Activated gamma-delta T cell treated with Interleukin-2 at 50 U/mL for 16 hours (primary cell): Measurements from ENCODE around the gene CD7.

Source experiments
- DNase-seq: peaks from one replicate; pipeline ENCODE4 v3.0.0-alpha.2; 2020

Gene CD7

DNA sequence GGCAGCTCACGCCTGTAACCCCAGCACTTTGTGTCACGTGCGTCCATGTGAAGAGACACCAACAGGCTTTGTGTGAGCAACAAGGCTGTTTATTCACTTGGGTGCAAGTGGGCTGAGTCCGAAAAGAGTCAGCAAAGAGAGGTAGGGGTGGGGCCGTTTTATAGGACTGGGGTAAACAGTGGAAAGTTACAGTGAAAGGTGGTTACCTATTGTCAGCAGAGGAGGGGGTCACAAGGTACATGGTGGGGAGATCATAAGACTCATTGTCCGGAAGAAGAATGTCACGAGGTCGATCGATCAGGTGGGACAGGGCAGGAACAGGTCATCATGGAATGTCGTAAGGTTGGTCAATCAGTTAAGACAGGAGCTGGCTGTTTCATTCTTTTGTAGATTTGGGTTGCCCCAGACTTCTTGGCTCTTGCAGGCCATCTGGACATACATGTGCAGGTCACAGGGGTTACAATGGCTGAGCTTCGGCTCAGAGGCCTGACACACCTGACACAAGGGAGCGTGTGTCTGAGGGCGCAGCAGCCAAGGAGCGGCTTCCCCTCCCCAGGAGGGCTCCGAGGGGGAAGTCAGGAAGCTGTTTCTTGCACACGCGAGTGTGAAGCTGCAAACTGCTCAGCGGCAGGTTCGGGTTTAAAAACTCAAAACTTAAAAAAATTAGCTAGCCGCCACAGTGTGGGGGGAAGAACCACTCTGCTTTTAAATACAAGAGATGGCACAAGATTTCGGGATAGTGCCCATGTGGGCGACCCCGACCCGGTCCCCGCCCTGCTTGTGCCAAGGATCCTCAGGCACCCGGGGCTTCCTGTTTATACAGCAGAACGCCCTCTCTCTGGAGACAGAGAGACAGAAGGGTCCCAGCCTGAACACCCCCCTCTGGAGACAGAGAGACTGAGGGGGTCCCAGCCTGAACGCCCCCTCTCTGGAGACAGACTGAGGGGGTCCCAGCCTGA, 29.2 kb upstream of the CD7 start:
- no peak for DNase-seq

DNA sequence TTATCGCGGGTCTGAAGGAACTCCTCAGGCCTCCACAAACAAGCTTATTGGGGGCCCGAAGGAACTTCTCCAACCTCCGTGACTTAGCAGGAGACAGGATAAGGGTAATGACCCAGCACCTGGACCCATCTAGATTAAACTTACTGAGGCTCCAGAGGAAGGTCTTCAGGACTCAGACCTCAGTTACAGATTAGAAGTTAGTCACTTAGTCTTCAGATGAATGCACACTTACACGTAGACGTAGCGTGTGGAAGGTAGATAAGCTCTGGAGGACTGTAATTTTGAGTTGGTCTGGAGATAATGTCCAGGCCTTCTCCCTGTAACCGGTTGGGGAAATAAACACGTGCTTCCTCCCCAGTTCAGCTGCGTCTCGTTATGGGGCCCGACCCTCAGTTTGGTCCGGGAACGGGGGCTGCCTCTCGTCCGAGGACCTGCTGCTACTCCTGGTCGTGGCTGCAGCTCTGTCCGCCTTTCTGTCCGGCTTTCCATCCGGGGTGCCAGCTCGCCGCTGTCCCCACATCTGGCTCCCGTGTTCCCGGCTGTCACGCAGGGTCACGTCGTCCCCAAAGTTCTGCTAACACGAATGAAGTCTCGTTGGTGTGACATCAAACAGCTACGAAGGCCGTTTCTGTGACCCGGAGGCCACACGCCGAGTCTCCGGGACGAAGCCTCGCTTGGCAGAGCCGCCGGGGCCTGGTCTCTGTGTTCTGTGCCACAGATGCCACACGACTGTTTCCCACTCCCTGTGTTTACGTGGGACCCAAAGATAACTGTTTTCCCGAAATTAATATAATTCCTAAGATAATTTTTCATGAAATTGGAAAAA, 28.0 kb upstream of the CD7 start:
- no peak for DNase-seq

DNA sequence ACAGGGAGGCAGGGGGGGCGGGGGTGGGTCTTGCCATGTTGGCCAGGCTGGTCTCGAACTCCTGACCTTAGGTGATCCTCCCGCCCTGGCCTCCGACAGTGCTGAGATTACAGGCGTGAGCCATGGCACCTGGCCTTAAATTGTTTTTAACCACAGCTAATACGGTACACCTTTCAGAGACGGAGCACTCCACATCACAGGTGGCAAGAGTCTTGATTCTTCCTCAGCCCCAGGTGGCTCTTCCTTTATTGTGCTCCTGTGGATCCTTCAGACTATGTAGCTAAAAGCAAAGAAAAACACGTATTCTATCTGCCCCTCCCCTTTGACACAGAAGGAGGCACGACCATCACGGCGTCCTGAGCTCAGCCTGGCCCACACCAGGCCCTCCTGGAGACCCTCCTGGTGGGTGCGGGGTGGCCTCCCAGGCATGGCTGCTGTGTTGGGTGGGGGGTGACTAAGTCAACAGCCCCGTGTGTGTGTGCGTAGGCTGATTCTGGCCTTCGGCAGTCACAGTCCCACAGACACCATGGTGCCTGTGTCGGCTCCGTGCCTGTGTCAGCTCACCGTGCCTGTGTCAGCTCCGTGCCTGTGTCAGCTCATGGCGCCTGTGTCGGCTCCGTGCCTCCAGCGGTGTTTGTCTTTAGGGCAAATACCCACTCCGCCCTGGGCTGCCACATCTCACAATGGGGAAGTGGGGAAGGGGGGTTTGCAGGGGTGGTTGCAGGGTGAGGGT, 26.9 kb upstream of the CD7 start:
- no peak for DNase-seq

DNA sequence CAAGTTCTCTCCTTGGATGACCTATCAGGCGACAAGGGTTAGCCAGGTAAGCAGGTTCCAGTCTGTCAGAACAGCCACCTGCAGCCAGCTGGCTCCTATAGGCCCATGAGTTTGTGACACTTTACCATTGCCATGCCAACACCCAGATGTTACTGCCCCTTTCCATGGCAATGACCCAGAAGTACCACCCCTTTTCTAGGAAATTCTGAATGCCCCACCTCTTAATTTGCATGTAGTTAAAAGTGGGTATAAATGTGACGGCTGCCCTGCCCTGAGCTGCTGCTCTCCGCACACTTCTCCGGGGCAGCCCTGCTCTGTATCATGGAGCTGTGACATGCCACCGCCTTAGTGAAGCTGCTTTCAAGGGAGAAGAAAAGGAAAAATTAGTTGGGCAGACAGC, 26.2 kb upstream of the CD7 start:
- no peak for DNase-seq

GRCh38 chr17:82342361-82343079, 25.1 kb upstream of the CD7 start:
- DNase-seq = no peak

- no peak for DNase-seq
These were observed 22.5 kb upstream of the CD7 start for GRCh38 chr17:82339634-82340580.

DNA sequence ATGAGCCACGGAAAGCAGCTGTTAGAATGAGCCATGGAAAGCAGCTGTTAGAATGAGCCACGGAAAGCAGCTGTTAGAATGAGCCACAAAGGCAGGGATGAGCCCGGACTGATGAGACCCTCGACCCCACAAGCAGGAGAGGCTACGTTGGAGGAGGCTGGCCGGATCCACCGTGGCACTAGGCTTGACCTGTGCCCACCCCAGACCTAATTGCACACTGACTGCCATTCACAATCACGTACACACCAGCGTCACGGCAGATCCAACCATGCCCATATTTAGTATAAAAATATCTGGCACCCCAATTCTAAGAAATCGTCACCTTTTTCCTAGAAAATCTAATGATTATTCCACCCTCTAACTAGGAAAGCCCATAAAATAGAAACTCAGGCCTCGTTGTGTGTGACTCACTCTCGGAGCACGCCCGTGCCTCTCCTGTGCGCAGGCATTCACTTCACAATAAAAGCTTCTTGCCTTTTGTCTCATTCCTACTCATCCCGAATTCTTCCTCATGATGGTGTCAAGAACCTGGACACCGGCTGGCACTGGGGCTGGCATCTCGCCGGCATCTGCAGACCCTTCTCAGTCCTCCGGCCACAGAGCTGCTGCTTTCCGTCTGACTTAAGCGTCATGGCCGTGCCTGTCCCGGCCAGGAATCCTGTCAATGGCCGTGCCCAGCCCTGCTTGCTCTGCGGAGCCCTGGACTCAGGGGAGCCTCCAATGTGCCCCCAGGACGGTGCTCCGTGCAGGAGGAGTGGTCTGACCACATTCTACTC, 21.6 kb upstream of the CD7 start:
- DNase-seq = no peak

DNA sequence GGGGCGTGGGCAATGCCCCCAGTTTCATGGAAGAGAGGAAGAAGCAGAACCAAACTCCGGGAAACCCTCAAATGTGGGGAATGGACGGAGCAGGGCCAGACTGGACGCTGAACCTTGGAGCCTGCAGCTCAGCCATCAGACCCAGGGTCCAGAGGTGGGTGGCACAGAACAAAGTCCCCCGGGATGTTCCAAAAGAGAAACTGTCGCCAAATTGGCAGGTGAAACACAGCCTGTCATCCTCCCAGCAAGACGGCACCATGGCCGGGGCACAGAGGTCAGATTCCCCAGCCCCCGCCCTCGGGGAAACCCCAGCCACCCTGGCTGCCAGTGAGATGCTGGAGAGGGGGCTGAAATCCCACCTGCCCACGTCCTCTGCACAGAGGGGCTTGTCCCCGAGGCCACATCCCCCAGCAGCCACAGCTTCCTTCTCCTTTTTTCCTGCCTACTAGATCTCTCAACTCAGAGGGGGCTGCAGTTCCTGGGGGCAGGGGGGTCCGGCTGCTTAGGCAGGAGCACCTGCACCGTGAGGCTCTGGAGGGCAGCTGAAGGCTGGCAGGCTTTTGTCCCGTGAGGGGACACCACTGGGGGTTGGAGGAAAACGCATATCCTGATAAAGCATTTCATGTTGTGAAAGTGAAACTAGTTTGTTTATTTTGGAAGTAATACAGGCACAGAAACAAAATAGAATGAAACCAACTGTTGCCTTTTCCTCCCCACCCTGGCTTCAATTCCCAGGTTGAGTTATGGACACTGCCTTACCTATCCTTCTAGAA, 17.4 kb upstream of the CD7 start:
- no peak for DNase-seq

DNA sequence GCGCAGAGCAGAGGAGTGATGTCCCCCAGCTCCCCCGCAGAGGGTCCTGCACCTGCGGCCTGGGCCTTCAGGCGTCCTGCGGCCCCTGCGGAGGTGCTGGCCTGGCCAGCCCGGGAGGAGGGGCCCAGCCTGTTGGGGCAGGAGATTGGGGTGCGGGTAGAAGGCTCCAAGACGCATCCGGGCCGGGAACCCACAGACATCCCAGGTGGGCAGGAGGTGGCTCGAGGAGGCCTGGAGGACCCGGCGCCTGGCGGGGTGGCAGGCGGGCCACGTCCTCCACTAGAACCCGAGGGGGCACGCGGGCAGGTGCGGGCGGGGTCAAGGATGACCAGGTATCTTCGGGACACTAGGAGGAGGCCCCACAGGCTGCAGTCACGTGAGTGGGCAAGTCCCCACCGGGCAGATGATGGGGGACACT, 16.8 kb upstream of the CD7 start:
- DNase-seq = no peak

- DNase-seq = no peak
These were observed 16.1 kb upstream of the CD7 start, which contains the start of gene SECTM1 for GRCh38 chr17:82333279-82334171. SECTM1 (minus strand) TSS chr17:82333766; CDS start chr17:82327240, 6,526 bp downstream.

DNA sequence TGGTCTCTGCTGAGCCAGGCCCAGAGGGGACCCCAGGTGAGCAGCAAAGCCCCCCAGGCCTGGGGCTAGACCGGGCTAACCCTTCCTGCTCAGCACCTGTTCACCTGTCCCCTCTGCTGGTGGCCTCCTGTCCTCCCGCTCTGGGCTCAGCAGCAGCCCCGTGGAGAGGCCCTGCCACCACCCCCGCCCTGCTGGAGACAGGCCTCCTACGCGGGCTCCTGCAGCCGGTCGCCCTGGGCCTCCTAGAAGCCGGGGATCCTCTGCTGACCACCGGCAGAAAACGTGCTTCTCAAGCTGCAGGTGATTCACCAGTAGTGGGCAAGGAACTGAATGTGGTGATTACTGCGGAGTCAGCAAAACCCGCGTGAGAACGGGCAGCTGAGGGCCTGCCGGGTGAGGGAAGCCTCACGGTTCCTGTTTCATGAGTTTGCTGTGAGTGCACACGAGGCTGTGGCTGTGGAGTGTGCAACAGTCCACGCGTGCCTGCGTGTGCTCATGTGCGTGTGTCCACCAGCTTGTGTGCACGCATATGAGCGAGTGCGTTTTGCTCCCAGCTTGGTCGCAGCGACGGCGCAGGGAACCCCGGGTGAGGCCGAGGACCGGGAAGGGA, 15.4 kb upstream of the CD7 start:
- DNase-seq = no peak

DNA sequence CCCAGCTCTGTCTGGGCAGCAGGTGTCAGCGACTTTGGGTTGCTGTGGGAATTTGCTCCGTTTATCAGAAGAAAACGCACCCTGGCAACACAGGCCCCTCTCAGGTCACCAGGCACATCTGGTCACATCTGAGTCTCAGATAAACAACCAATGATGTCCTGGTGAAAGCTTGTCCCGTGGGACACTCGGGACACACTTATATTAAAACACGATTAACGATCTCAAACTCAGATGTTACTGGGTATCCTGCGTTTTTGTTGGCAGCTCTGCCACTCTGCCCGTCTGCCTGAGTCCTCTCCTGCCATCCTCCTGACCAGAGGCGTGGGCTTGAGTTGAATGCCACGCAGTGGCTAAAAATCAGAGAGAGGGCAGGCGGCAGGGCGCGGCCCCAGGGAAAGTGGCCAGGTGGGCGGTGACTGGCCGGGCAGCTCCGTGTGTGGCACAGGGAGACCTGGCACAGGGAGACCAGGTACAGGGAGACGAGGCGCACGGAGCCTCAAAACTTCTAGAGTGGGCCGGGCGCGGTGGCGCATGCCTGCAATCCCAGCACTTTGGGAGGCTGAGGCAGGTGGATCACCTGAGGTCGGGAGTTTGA, 14.0 kb upstream of the CD7 start:
- no peak for DNase-seq

DNA sequence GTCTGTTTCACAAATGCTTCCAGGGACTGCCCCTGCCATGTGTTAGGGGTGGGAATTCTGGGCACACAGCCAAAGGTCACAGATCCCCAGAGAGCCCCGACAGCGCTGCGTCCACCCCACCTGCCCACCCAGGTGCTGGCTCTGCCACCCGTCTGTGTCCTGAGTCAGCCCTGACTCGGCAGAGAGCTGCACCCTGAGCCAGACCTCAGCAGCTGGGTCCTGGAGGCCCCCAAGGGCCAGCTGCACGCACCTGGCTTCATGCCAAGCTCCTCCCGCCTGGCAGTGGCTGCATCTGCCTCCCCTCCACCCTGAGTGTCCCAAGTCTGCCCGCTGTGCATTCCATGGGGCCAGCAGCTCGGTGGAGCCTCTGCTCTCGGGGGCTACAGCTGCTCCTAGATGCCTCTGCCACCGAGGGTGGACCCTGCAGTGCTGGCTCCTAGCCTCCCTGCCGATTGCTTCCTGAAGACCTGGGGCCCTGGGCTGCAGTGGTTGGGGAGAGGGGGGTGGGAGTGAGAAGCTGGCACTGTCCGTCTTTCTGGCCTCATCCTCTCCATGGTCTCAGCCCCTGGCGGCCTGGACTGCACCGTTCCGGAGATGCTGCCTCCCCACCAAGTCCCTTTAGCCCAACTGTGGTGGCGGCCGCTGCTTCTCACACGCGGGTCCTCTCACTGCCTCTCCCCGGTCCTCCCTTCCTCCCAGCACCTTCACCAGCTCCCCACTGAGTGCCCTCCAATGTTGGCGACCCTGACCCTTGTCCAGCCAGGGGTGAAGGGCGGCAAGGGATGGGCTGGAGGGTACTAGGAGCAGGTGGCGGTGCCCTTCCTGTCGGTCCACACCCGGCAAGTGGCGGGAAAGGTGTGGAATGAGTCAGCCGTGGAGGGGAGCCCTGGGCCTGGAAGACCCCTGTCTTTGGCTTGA, 13.2 kb upstream of the CD7 start:
- no peak for DNase-seq

DNA sequence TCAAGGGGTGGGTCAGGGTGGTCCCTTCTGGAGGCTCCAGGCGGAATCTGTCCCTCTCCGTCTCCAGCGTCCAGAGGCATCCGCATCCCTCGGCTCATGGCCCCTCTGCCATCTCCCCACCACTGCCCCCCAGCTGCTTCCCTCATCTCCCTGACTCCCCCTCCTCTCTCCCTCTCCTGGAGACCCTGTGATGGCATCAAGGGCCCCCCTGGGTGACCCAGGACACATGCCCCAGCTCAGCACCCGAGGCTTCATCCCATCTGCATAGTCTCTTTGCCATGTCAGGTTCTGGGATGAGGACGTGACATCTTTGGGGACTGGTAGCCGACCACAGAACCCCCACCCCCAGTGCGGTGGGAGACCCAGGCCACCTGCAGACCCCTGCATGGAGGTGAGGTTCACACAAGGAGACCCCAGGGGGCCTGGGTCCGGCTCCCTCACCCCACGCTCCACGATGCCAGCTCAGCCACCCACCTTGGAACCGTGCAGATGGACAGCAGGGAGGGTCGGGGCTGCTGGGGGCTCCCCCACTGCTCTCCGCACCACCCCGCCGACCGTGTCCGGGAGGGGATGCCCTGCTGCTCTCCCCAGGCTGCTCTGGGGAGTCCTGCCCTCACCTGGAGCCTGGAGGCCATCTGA, 12.4 kb upstream of the CD7 start:
- no peak for DNase-seq

- no peak for DNase-seq
These were observed 11.6 kb upstream of the CD7 start for GRCh38 chr17:82328994-82329507.
